22Rv1 (cell line): ENCODE results near the gene PSME3.
"Not testable (repeated sequence)": the region's sequence is repeated elsewhere in the genome, so short reads cannot be mapped to it uniquely, and the experiment has no call there.

Source experiments
- H3K27ac ChIP-seq: fragments of 450-650 bp; 2 replicates; pipeline ENCODE4 v1.5.1; 2017
- CTCF ChIP-seq: fragments of 450-650 bp; IDR thresholded peaks from 2 replicates; pipeline ENCODE4 v1.5.1; 2017; ENCODE audit warnings: mild to moderate bottlenecking
- ZFX ChIP-seq: fragments of 450-650 bp; IDR thresholded peaks from 2 replicates; pipeline ENCODE4 v1.6.1; 2017; ENCODE audit warnings: antibody characterized with exemption, borderline replicate concordance

The PSME3 gene

GRCh38 chr17:42877037-42877436, 43.8 kb downstream of the PSME3 start:
- no peak for TF ChIP-seq ZFX
- no peak for TF ChIP-seq CTCF
- H3K27ac ChIP-seq: no peak overlapping the region

DNA sequence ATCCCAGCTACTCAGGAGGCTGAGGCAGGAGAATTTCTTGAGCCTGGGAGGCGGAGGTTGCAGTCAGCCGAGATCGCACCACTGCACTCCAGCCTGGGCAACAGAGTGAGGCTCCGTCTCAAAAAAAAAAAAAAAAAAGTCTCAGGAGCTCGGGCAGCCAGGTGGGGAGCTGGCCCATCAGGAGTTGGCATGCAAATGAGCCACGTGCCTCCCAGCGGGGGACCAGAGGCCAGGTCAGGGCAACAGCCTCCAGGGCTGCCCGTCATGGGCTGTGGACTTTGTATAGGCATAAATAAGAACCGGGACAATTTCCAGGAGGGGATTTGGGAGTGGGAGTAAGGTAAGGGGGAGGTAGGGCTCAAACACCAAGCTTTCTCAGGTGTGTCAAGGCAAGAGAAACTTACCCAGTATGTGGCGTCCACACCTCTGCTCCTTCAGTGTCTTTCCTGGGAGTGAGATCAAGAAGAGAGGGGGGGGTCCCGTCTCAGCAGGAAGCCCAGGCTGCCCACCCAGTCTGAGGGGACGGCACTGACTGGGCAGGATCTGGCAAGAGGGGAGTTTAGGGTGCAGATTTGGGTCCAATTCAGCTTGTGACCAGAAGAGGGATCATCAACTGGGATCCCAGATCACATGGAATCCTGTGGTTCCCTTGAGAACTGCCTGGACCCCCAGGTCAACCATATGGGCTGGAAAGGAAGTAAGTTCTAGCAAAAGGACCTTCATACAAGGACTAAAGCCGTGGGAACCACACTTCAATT, 45.1 kb downstream of the PSME3 start:
- no peak for TF ChIP-seq CTCF
- TF ChIP-seq ZFX: no peak
- H3K27ac ChIP-seq: no peak overlapping the region

GRCh38 chr17:42878924-42879595, 45.9 kb downstream of the PSME3 start:
- H3K27ac ChIP-seq: no peak overlapping the region
- TF ChIP-seq ZFX: no peak
- no peak for TF ChIP-seq CTCF

GRCh38 chr17:42879596-42879985, 46.4 kb downstream of the PSME3 start:
- TF ChIP-seq ZFX (no peak), CTCF (no peak)
- H3K27ac ChIP-seq: no peak overlapping the region

DNA sequence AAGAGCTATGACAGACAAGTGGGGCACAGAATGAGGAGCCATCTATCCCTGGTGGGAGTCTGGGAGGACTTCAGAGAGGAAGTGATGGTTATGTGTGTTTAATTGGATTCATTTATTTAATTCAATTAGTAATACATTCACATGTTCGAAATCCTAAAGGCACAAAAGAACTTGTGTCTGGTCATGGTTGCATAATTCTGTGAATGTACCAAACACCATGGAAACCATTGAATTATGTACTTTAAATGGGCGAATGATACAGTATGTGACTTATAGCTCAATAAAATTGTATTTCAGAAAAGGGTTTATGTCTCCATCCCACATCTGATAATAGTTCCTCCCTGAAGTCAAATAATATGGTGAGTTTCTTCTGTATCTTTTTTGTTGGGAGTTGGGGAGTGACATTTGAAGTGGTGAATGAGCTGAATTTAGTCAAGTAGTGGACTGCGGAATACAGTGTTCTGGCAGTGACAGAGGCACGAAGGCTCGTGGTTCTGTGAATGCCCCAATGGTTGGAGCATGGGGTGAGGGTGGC, 47.6 kb downstream of the PSME3 start:
- H3K27ac ChIP-seq: no peak overlapping the region
- TF ChIP-seq ZFX: no peak
- no peak for TF ChIP-seq CTCF

DNA sequence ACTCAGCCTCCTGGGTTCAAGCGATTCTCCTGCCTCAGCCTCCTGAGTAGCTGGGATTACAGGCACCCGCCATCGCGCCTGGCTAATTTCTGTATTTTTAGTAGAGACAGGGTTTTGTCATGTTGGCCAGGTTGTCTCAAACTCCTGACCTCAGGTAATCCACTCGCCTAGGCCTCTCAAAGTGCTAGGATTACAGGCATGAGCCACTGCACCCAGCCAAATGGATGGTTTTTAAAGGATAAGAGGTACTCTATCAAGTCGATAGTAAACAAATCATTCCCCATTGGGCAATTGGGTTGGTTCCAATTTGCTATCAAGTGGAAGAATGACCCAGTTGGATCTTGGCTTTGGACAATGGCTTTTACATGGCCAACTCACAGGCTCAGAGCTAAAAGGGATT, 48.5 kb downstream of the PSME3 start:
- not testable (repeated sequence) for H3K27ac ChIP-seq

GRCh38 chr17:42882166-42882565, 49.0 kb downstream of the PSME3 start:
- no peak overlapping the region for H3K27ac ChIP-seq
- no peak for TF ChIP-seq CTCF
- TF ChIP-seq ZFX: no peak
